Kidney tubule cell (primary cell): Measurements from ENCODE around the gene SNRPB.

Experiments used
- DNase-seq: peaks from one replicate; pipeline ENCODE4 v3.0.0-alpha.2; 2018; ENCODE audit warnings: low spot score

The SNRPB gene

DNA sequence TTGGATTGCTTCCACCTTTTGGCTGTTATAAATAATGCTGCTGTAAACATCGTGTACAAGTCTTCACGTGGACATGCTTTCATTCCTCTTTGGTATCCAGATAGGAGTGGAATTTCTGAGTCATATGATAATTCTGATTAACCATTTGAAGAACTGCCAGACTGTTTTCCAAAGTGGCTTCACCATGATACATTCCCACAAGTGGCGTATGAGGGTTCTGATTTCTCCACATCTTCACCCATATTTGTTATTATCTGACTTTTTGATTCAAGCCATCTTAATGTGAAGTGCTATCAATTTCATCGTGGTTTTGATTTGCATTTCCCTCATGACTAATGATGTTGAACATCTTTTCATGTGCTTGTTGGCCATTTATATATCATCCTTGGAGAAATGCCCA, 2.9 kb upstream of the SNRPB start:
- DNase-seq = peak; percentile 47

- peak; percentile 62 for DNase-seq
These were observed 582 bp downstream of the SNRPB start for GRCh38 chr20:2469991-2470422.

- no peak for DNase-seq
These were observed 1.8 kb downstream of the SNRPB start for GRCh38 chr20:2468581-2469407.

DNA sequence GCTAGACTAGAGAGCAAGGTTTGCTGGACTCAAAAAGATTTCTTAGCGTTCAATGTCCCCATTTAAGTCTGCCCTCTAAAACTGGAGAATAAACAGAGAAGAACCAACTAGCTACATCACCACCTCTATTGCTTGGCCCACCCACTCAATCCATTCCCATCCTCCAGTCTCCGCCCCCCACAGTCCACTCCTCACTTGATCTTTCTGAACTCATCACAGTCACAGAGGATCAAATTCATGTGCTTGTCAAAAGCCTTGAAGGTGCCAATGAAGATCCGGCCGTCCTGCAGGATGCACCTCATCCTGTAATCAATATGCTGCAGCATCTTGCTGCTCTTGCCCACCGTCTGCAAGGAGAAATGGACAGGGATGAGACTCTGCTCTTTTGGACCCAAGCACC, 3.2 kb downstream of the SNRPB start:
- no peak for DNase-seq

GRCh38 chr20:2465100-2465499, 5.5 kb downstream of the SNRPB start:
- DNase-seq = no peak

DNA sequence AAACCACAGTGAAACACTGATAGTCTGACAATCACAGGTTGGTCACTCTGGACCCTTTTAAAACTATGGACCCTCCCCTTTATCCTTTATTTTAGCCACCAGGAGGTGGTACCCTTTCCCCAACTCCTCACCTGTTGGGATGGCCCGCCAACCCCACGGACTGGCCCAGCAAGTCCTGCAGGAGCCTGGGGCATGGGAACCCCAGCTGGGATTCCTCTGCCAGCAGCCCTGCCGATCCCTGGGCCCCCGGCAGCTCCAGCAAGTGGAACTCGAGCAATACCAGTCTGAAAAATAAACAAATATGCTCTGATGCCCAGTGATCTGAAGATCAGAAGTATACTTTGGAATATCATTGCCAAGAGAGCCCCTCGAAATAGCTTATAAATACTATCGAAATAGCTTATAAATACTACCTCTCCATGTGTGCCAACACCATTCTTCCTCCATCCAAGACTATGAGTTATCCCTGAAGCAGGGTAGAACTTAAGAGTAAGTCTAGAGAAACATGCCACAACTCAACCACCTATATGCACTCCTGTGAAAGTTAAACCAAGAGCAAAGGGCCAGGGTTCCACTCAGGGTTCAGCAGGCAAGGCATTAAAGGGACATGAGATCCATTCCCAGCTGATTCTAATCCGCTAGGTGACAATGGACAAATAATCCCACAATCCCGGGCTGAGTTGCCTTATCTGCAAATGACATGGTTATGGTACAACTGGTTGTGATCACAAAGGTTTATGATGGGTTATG, 6.8 kb downstream of the SNRPB start:
- no peak for DNase-seq

DNA sequence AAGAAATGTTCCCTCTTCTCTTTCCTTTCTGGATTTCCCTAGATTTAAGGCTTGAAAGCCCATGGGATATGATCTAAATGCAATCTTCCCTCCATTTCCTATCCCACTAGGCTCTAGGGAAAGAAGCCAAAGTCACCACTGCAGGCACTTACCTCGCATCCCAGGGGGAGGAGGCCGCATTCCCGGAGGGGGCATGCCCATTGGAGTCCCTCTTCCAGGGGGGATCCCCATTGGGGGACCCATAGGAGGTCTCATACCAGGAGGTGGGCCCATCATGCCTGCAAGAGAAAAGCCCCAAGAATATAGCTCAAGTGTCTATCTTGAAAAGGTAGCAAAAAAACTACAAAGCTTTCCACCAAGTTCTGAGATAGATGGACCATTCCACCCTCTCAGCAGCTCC, 8.1 kb downstream of the SNRPB start:
- DNase-seq = no peak

DNA sequence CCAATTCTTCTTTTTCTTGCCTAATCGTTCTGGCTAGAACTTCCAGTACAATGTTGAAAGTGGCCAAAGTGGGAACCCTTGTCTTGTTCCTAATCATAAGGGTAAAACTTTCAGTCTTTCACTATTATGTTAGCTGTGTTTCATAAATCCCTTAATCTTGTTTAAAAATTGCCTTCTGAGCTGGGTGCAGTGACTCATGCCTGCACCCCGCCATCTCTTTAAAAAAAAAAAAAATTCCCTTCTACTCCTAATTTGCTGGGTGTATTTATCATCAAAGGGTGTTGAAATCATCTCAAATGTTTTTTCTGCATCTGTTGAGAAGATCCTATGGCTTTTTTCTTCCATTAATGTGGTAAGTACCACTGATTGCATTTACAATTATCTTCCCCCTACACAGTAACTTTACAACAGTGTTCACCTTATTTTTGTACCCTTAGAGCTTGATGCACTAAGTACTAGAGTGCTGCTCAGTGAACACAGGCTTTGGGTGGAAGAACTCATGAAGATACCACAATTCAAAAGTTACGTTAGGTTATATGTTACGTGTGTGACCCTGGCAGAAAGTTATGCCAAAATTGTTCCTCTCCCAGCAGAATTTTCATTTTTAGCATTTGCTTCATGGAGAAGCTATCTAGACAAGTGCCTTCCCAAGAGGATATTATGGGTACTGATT, 9.7 kb downstream of the SNRPB start:
- no peak for DNase-seq

DNA sequence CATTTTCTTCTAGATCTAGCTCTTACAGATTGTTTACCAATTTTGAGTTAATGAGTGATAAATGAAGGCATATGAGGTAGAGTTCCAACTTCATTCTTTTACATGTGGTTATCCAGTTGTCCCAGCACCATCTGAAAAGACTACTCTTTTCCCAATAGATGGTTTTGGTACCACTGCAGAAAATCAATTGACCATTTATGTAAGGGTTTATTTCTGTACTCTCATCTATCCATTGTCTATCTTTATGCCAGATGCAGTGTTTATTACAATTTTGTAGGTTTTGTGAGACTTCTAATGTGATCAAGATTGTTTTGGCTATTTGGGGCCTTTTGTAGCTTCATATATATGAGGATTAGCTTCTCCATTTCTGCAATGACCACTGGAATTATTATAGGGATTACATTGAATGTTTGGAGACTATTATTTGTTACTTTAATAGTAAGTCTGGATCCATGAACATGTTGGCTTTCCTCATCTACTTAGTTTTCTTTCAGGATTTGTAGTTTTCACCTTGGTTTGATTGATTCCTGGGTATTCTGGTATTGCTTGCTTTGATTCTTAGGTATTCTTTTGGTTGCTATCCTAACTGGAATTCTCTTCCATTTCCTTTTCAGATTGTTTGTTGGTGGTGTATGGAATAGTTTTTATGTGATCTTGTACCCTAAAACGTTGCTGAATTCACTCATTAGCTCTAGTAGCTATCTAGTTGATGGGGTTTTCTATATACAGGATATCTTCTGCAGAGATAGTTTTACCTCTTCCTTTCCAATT, 10.4 kb downstream of the SNRPB start:
- no peak for DNase-seq

GRCh38 chr20:2458919-2459499, 11.6 kb downstream of the SNRPB start:
- no peak for DNase-seq

DNA sequence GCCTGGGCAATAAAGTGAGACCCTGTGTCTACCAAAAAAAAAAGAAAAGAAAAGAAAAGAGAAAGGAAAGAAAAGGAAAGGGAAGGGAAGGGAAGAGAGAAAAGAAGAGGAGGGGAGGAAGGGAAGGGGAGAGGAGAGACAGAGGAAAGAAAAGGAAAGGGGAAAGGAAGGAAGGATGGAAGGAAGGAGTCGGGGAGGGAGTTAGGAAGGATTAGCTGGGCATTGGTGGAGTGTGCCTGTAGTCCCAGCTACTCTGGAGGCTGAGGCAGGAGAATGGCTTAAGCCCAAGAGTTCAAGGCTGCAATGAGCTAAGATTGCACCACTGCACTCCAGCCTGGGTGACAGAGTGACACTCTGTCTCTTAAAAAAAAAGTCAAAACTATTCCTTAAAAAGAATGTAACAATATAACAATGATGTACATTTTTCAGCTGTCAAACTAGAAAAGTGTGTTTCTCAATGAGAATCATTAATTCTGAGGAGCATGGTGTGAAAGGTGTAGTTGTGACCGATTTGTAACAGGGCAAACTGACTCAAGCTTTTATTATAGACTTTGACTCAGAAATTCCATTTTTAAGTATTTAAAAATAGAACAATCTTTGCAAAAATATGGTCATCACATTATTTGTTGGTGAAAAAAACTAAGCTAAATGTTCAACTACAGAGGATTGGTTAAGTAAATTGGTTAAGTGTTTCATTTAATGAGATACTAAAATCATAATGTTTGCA, 14.7 kb downstream of the SNRPB start:
- DNase-seq = no peak

DNA sequence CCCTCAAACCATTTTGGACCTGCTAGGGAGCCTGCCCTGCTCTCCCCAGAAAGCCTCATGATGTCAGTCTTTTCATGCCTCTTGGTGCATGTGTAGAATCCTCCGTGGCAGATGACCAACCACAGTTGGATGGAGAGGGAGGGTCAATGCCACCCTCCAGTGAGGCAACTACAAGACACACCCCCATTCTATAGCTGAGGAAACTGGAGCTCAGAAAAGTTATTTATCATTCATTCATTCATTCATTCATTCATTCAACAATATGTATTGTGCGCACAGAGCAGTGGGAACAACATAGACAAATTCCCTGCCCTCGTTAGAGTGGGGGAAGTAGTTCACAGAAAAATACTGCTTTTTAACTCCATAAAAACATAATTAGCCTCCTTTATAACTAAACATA, 16.8 kb downstream of the SNRPB start:
- no peak for DNase-seq

GRCh38 chr20:2451939-2452732, 18.5 kb downstream of the SNRPB start:
- peak; percentile 59 for DNase-seq

GRCh38 chr20:2451422-2451821, 19.2 kb downstream of the SNRPB start:
- DNase-seq = no peak

GRCh38 chr20:2449386-2449785, 21.2 kb downstream of the SNRPB start:
- DNase-seq = no peak

GRCh38 chr20:2446845-2447244, 23.7 kb downstream of the SNRPB start:
- DNase-seq = no peak

GRCh38 chr20:2431185-2431584, 39.4 kb downstream of the SNRPB start:
- DNase-seq = no peak

GRCh38 chr20:2430538-2430937, 40.1 kb downstream of the SNRPB start:
- DNase-seq = no peak

DNA sequence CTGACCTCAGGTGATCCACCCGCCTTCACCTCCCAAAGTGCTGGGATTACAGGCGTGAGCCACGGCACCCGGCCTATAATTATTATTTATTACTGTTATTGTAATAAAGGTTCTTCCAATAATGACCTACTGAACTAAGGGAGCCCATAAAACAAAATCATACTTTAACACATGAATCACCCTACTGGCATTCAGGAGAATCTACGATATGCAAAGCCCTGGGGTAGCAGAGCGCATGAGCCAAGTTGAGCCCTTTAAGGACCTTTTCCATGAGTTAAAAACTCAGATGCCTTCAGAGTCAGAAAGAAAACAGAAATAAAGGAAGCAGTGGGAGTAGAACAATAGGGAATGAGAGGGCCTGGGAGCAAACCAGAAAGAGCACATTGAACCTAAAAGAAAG, 41.5 kb downstream of the SNRPB start:
- DNase-seq = no peak

GRCh38 chr20:2421247-2421646, 49.3 kb downstream of the SNRPB start:
- peak; percentile 4 for DNase-seq
